ENCODE measurements around the gene LRIT1. TPM values are rescaled to one million over a fixed set of nuclear protein-coding genes. Genes with fewer than 3 reads are reported as not detected.

Gene LRIT1
- total and polyA plus RNA-seq, 2 of the 8 experiments (the other 6 are each of a cell fraction or from before 2014, with no cell fraction given) = 0.03 TPM; not detected in 1

DNA sequence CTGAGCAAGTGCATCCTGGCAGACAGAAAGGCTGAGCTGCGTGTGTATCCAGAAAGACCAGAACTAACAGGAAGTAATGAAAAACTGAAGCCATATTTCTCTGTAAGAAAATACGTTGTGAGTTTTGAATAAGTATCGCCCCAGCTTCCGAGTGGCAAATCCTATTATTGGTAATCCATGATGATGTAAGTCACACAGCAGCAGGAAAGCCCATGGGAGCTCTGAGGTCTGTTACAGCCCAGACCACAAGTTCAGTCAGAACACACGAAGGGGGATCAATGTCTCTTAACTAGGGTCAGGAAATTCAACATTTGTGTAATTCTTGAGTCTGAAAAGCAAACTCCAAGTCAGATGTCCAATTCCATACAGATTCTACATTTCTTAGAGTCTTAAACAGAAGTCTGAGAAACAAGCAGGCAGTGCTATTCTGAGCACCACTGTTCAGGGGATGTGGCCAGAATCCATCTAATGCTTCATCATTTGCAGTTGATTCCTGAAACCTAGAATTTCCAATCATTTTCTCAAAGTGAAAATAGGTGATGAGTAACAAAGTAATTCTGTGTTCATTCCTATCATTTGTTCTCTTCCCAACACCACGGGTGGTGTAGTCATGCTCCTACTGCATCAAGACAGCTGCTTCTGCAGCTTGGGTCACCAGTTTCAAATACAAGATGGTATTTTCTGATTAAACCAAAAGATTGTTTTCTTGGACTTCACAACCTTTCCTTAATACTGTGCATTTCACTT lies 15.7 kb downstream of the LRIT1 start, which contains the start of gene LRIT2 (continued):
- TF ChIP-seq, protein P1, sequence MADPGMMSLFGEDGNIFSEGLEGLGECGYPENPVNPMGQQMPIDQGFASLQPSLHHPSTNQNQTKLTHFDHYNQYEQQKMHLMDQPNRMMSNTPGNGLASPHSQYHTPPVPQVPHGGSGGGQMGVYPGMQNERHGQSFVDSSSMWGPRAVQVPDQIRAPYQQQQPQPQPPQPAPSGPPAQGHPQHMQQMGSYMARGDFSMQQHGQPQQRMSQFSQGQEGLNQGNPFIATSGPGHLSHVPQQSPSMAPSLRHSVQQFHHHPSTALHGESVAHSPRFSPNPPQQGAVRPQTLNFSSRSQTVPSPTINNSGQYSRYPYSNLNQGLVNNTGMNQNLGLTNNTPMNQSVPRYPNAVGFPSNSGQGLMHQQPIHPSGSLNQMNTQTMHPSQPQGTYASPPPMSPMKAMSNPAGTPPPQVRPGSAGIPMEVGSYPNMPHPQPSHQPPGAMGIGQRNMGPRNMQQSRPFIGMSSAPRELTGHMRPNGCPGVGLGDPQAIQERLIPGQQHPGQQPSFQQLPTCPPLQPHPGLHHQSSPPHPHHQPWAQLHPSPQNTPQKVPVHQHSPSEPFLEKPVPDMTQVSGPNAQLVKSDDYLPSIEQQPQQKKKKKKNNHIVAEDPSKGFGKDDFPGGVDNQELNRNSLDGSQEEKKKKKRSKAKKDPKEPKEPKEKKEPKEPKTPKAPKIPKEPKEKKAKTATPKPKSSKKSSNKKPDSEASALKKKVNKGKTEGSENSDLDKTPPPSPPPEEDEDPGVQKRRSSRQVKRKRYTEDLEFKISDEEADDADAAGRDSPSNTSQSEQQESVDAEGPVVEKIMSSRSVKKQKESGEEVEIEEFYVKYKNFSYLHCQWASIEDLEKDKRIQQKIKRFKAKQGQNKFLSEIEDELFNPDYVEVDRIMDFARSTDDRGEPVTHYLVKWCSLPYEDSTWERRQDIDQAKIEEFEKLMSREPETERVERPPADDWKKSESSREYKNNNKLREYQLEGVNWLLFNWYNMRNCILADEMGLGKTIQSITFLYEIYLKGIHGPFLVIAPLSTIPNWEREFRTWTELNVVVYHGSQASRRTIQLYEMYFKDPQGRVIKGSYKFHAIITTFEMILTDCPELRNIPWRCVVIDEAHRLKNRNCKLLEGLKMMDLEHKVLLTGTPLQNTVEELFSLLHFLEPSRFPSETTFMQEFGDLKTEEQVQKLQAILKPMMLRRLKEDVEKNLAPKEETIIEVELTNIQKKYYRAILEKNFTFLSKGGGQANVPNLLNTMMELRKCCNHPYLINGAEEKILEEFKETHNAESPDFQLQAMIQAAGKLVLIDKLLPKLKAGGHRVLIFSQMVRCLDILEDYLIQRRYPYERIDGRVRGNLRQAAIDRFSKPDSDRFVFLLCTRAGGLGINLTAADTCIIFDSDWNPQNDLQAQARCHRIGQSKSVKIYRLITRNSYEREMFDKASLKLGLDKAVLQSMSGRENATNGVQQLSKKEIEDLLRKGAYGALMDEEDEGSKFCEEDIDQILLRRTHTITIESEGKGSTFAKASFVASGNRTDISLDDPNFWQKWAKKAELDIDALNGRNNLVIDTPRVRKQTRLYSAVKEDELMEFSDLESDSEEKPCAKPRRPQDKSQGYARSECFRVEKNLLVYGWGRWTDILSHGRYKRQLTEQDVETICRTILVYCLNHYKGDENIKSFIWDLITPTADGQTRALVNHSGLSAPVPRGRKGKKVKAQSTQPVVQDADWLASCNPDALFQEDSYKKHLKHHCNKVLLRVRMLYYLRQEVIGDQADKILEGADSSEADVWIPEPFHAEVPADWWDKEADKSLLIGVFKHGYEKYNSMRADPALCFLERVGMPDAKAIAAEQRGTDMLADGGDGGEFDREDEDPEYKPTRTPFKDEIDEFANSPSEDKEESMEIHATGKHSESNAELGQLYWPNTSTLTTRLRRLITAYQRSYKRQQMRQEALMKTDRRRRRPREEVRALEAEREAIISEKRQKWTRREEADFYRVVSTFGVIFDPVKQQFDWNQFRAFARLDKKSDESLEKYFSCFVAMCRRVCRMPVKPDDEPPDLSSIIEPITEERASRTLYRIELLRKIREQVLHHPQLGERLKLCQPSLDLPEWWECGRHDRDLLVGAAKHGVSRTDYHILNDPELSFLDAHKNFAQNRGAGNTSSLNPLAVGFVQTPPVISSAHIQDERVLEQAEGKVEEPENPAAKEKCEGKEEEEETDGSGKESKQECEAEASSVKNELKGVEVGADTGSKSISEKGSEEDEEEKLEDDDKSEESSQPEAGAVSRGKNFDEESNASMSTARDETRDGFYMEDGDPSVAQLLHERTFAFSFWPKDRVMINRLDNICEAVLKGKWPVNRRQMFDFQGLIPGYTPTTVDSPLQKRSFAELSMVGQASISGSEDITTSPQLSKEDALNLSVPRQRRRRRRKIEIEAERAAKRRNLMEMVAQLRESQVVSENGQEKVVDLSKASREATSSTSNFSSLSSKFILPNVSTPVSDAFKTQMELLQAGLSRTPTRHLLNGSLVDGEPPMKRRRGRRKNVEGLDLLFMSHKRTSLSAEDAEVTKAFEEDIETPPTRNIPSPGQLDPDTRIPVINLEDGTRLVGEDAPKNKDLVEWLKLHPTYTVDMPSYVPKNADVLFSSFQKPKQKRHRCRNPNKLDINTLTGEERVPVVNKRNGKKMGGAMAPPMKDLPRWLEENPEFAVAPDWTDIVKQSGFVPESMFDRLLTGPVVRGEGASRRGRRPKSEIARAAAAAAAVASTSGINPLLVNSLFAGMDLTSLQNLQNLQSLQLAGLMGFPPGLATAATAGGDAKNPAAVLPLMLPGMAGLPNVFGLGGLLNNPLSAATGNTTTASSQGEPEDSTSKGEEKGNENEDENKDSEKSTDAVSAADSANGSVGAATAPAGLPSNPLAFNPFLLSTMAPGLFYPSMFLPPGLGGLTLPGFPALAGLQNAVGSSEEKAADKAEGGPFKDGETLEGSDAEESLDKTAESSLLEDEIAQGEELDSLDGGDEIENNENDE (IDR thresholded peaks at IDR 0.05; ENCODE audit: insufficient replicate concordance, low read length) = no peak
- TF ChIP-seq SIRT6 (IDR thresholded peaks at IDR 0.05; ENCODE audit: low read length) (no peak), CBX8 (IDR thresholded peaks at IDR 0.05; ENCODE audit: borderline replicate concordance, low read depth, low read length) (no peak), KDM4A (IDR thresholded peaks at IDR 0.05; ENCODE audit: low read depth, low read length, severe bottlenecking) (no peak), MAX (IDR thresholded peaks at IDR 0.05) (no peak), ASH2L (IDR thresholded peaks at IDR 0.05; ENCODE audit: low read length) (no peak), SRF (IDR thresholded peaks at IDR 0.05; ENCODE audit: low read depth, low read length) (no peak), SP1 (IDR thresholded peaks at IDR 0.05; ENCODE audit: low read depth, low read length) (no peak), ZNF274 (IDR thresholded peaks at IDR 0.05; ENCODE audit: borderline replicate concordance, extremely low read depth, low read length) (no peak), EP300 (IDR thresholded peaks at IDR 0.05; ENCODE audit: borderline replicate concordance in 1 of 2, low read depth in 2 of 2, low read length in 2 of 2) (no peak)
